GM23338 (cell line): Measurements from ENCODE around the gene HS6ST3. TPM values are rescaled to one million over a fixed set of nuclear protein-coding genes. Genes with fewer than 3 reads are reported as not detected.

Experiments
- ATAC-seq: fragments of 200-7000 bp; cut with Tn5 transposase; 3 replicates; pipeline ENCODE4 v1.9.1; 2020
- DNase-seq: peaks from one replicate; pipeline ENCODE4 v3.0.0-alpha.2; 2015; ENCODE audit warnings: low spot score
- H2AFZ ChIP-seq: fragments of 200-600 bp; sonication (generic); 2 replicates; pipeline ENCODE4 v1.8.0; 2016; ENCODE audit warnings: antibody characterized with exemption, mild to moderate bottlenecking, moderate library complexity
- H3F3A ChIP-seq: fragments of 200-600 bp; sonication (generic); replicated peaks from 2 replicates; pipeline ENCODE4 v1.8.0; 2017; ENCODE audit warnings: antibody characterized with exemption, mixed run types, low read depth
- H3K27ac ChIP-seq: fragments of 200-600 bp; sonication (generic); 2 replicates; pipeline ENCODE4 v1.6.1; 2016; ENCODE audit warnings: low read depth
- H3K27me3 ChIP-seq: fragments of 200-600 bp; sonication (generic); 2 replicates; pipeline ENCODE4 v1.8.0; 2016; ENCODE audit warnings: mild to moderate bottlenecking, mixed run types, moderate library complexity; ENCODE audit not compliant: insufficient read depth
- H3K36me3 ChIP-seq: fragments of 200-600 bp; sonication (generic); 2 replicates; pipeline ENCODE4 v1.8.0; 2016; ENCODE audit warnings: mild to moderate bottlenecking; ENCODE audit not compliant: insufficient read depth
- H3K4me1 ChIP-seq: fragments of 200-600 bp; sonication (generic); 2 replicates; pipeline ENCODE4 v1.8.0; 2016; ENCODE audit warnings: mild to moderate bottlenecking, moderate library complexity; ENCODE audit not compliant: insufficient read depth
- H3K4me2 ChIP-seq: fragments of 200-600 bp; sonication (generic); 2 replicates; pipeline ENCODE4 v1.7.1; 2017; ENCODE audit warnings: mixed run types
- H3K4me3 ChIP-seq: fragments of 200-600 bp; sonication (generic); 2 replicates; pipeline ENCODE4 v1.6.1; 2016; ENCODE audit warnings: mixed run types
- H3K79me2 ChIP-seq: fragments of 200-600 bp; sonication (generic); replicated peaks from 2 replicates; pipeline ENCODE4 v1.8.0; 2017; ENCODE audit warnings: mild to moderate bottlenecking; ENCODE audit not compliant: insufficient read depth
- H3K9me2 ChIP-seq: fragments of 200-600 bp; sonication (generic); 2 replicates; pipeline ENCODE4 v1.8.0; 2017; ENCODE audit not compliant: insufficient read depth
- H4K20me1 ChIP-seq: fragments of 200-600 bp; sonication (generic); replicated peaks from 2 replicates; pipeline ENCODE4 v1.8.0; 2017; ENCODE audit warnings: mild to moderate bottlenecking; ENCODE audit not compliant: insufficient read depth
- H3K27ac Mint-ChIP-seq: 2 replicates; pipeline ENCODE4 v1.8.0; 2020; ENCODE audit warnings: inconsistent platforms, mild to moderate bottlenecking, moderate library complexity, mixed read lengths
- H3K27me3 Mint-ChIP-seq: 3 replicates; pipeline ENCODE4 v1.8.0; 2022; ENCODE audit warnings: low read depth, mild to moderate bottlenecking, moderate library complexity, mixed read lengths, inconsistent platforms; ENCODE audit not compliant: insufficient read depth, poor library complexity
- H3K36me3 Mint-ChIP-seq: 3 replicates; pipeline ENCODE4 v1.8.0; 2021; ENCODE audit warnings: low read depth, mild to moderate bottlenecking, inconsistent platforms, moderate library complexity, mixed read lengths
- H3K4me1 Mint-ChIP-seq: 3 replicates; pipeline ENCODE4 v1.8.0; 2020; ENCODE audit warnings: mild to moderate bottlenecking, inconsistent platforms, mixed read lengths
- H3K4me3 Mint-ChIP-seq: 3 replicates; pipeline ENCODE4 v1.8.0; 2021; ENCODE audit warnings: moderate library complexity, mild to moderate bottlenecking, inconsistent platforms, mixed read lengths
- H3K9me3 Mint-ChIP-seq: 3 replicates; pipeline ENCODE4 v1.8.0; 2020; ENCODE audit warnings: moderate library complexity, mild to moderate bottlenecking, inconsistent platforms, mixed read lengths
- CREB1 ChIP-seq: fragments of 250-450 bp; sonication (Bioruptor Pico); IDR thresholded peaks from 2 replicates; pipeline ENCODE4 v1.5.0; 2020; ENCODE audit warnings: low read depth, mild to moderate bottlenecking, moderate library complexity
- ETS1 ChIP-seq: IDR thresholded peaks from 2 replicates; pipeline ENCODE4 v1.6.1; 2016; ENCODE audit warnings: antibody characterized with exemption
- EZH2 ChIP-seq: fragments of 200-600 bp; sonication (generic); IDR thresholded peaks from one replicate; pipeline ENCODE4 v1.8.0; 2017; ENCODE audit warnings: antibody characterized with exemption, mild to moderate bottlenecking, low read depth; ENCODE audit not compliant: unreplicated experiment
- EZH2phosphoT487 ChIP-seq: fragments of 200-600 bp; sonication (generic); IDR thresholded peaks from one replicate; pipeline ENCODE4 v1.8.1; 2018; ENCODE audit warnings: antibody characterized with exemption; ENCODE audit not compliant: unreplicated experiment
- JUNB ChIP-seq: IDR thresholded peaks from one replicate; pipeline ENCODE4 v1.6.1; 2016; ENCODE audit warnings: antibody characterized with exemption; ENCODE audit not compliant: unreplicated experiment
- NANOG ChIP-seq: IDR thresholded peaks from 2 replicates; pipeline ENCODE4 v1.6.1; 2016; ENCODE audit warnings: antibody characterized with exemption, borderline replicate concordance
- POLR2AphosphoS5 ChIP-seq: IDR thresholded peaks from 2 replicates; pipeline ENCODE4 v1.6.1; 2016; ENCODE audit warnings: antibody characterized with exemption, low read depth
- STAT1 ChIP-seq: IDR thresholded peaks from one replicate; pipeline ENCODE4 v1.6.1; 2016; ENCODE audit warnings: antibody characterized with exemption; ENCODE audit not compliant: unreplicated experiment
- ZNF114 ChIP-seq: fragments of 250-450 bp; sonication (Bioruptor Pico); IDR thresholded peaks from 2 replicates; pipeline ENCODE4 v1.5.0; 2020; ENCODE audit warnings: mild to moderate bottlenecking, moderate library complexity
- ZNF331 ChIP-seq: fragments of 250-450 bp; sonication (Bioruptor Pico); IDR thresholded peaks from 2 replicates; pipeline ENCODE4 v1.5.0; 2020; ENCODE audit warnings: low read depth, mild to moderate bottlenecking, moderate library complexity
- polyA plus RNA-seq: library from polyadenylated mRNA; unstranded; fragments of >200 nt; fragmentation: Nextera tagmentation; extraction: Ambion mirVana; gene quantifications from 2 replicates; pipeline ENCODE4 v1.2.1, GENCODE V29; 2016
- total RNA-seq: library from RNA; depleted of rRNA; stranded (reverse); fragments of >200 nt; shearing (Covaris generic); gene quantifications from 2 replicates; pipeline ENCODE4 v1.2.3, GENCODE V29; 2014
- TF ChIP-seq, protein P1 (sequence below): fragments of 250-450 bp; sonication (Bioruptor Pico); IDR thresholded peaks from 2 replicates; pipeline ENCODE4 v1.5.0; 2020; ENCODE audit warnings: mild to moderate bottlenecking, moderate library complexity
- TF ChIP-seq, protein P2 (sequence below): IDR thresholded peaks from one replicate; pipeline ENCODE4 v1.6.1; 2018; ENCODE audit warnings: antibody characterized with exemption; ENCODE audit not compliant: unreplicated experiment
- TF ChIP-seq, protein P3 (sequence below), 2 experiments: fragments of 200-600 bp in 1 of 2; sonication (generic) in 1 of 2; conservative IDR thresholded peaks; 2 replicates each; pipeline versions ENCODE4 v1.5.1 to v1.6.1; 2016 to 2017; ENCODE audit warnings: antibody characterized with exemption in 2 of 2, low read depth in 2 of 2, mild to moderate bottlenecking in 2 of 2, moderate library complexity in 1 of 2

HS6ST3 gene
- total and polyA plus RNA-seq, 2 experiments from 2014 or later = 0.52 to 0.80 TPM

GRCh38 chr13:96172066-96172465 lies 82.2 kb downstream of the HS6ST3 start:
- no peak overlapping the region for H3K27ac Mint-ChIP-seq
- Histone ChIP-seq H3K27me3 (no peaks in the 10 kb centered on the region), H2AFZ (no peak overlapping the region), H3K9me2 (no peaks in the 10 kb centered on the region), H3F3A (no peaks in the 10 kb centered on the region), H3K4me3 (no peak overlapping the region), H3K4me2 (no peak overlapping the region), H3K79me2 (no peaks in the 10 kb centered on the region), H3K27ac (no peak overlapping the region), H3K36me3 (no peaks in the 10 kb centered on the region), H4K20me1 (no peaks in the 10 kb centered on the region), H3K4me1 (no peaks in the 10 kb centered on the region)
- TF ChIP-seq ZNF331 (CRISPR knock-in tag) = no peak
- no peak for TF ChIP-seq ZNF114 (CRISPR knock-in tag)
- no peak for TF ChIP-seq JUNB
- no peak for TF ChIP-seq STAT1
- TF ChIP-seq EZH2 = no peak
- TF ChIP-seq EZH2phosphoT487 = no peak
- TF ChIP-seq, protein P1, sequence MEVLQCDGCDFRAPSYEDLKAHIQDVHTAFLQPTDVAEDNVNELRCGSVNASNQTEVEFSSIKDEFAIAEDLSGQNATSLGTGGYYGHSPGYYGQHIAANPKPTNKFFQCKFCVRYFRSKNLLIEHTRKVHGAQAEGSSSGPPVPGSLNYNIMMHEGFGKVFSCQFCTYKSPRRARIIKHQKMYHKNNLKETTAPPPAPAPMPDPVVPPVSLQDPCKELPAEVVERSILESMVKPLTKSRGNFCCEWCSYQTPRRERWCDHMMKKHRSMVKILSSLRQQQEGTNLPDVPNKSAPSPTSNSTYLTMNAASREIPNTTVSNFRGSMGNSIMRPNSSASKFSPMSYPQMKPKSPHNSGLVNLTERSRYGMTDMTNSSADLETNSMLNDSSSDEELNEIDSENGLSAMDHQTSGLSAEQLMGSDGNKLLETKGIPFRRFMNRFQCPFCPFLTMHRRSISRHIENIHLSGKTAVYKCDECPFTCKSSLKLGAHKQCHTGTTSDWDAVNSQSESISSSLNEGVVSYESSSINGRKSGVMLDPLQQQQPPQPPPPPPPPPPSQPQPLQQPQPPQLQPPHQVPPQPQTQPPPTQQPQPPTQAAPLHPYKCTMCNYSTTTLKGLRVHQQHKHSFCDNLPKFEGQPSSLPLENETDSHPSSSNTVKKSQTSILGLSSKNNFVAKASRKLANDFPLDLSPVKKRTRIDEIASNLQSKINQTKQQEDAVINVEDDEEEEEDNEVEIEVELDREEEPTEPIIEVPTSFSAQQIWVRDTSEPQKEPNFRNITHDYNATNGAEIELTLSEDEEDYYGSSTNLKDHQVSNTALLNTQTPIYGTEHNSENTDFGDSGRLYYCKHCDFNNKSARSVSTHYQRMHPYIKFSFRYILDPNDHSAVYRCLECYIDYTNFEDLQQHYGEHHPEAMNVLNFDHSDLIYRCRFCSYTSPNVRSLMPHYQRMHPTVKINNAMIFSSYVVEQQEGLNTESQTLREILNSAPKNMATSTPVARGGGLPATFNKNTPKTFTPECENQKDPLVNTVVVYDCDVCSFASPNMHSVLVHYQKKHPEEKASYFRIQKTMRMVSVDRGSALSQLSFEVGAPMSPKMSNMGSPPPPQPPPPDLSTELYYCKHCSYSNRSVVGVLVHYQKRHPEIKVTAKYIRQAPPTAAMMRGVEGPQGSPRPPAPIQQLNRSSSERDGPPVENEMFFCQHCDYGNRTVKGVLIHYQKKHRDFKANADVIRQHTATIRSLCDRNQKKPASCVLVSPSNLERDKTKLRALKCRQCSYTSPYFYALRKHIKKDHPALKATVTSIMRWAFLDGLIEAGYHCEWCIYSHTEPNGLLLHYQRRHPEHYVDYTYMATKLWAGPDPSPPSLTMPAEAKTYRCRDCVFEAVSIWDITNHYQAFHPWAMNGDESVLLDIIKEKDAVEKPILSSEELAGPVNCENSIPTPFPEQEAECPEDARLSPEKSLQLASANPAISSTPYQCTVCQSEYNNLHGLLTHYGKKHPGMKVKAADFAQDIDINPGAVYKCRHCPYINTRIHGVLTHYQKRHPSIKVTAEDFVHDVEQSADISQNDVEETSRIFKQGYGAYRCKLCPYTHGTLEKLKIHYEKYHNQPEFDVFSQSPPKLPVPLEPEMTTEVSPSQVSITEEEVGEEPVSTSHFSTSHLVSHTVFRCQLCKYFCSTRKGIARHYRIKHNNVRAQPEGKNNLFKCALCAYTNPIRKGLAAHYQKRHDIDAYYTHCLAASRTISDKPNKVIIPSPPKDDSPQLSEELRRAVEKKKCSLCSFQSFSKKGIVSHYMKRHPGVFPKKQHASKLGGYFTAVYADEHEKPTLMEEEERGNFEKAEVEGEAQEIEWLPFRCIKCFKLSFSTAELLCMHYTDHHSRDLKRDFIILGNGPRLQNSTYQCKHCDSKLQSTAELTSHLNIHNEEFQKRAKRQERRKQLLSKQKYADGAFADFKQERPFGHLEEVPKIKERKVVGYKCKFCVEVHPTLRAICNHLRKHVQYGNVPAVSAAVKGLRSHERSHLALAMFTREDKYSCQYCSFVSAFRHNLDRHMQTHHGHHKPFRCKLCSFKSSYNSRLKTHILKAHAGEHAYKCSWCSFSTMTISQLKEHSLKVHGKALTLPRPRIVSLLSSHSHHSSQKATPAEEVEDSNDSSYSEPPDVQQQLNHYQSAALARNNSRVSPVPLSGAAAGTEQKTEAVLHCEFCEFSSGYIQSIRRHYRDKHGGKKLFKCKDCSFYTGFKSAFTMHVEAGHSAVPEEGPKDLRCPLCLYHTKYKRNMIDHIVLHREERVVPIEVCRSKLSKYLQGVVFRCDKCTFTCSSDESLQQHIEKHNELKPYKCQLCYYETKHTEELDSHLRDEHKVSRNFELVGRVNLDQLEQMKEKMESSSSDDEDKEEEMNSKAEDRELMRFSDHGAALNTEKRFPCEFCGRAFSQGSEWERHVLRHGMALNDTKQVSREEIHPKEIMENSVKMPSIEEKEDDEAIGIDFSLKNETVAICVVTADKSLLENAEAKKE (CRISPR knock-in tag) = no peak
- TF ChIP-seq POLR2AphosphoS5 = no peak
- TF ChIP-seq, protein P2, sequence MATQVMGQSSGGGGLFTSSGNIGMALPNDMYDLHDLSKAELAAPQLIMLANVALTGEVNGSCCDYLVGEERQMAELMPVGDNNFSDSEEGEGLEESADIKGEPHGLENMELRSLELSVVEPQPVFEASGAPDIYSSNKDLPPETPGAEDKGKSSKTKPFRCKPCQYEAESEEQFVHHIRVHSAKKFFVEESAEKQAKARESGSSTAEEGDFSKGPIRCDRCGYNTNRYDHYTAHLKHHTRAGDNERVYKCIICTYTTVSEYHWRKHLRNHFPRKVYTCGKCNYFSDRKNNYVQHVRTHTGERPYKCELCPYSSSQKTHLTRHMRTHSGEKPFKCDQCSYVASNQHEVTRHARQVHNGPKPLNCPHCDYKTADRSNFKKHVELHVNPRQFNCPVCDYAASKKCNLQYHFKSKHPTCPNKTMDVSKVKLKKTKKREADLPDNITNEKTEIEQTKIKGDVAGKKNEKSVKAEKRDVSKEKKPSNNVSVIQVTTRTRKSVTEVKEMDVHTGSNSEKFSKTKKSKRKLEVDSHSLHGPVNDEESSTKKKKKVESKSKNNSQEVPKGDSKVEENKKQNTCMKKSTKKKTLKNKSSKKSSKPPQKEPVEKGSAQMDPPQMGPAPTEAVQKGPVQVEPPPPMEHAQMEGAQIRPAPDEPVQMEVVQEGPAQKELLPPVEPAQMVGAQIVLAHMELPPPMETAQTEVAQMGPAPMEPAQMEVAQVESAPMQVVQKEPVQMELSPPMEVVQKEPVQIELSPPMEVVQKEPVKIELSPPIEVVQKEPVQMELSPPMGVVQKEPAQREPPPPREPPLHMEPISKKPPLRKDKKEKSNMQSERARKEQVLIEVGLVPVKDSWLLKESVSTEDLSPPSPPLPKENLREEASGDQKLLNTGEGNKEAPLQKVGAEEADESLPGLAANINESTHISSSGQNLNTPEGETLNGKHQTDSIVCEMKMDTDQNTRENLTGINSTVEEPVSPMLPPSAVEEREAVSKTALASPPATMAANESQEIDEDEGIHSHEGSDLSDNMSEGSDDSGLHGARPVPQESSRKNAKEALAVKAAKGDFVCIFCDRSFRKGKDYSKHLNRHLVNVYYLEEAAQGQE = no peak
- TF ChIP-seq NANOG = no peak
- TF ChIP-seq ETS1 = no peak
- TF ChIP-seq, protein P3, sequence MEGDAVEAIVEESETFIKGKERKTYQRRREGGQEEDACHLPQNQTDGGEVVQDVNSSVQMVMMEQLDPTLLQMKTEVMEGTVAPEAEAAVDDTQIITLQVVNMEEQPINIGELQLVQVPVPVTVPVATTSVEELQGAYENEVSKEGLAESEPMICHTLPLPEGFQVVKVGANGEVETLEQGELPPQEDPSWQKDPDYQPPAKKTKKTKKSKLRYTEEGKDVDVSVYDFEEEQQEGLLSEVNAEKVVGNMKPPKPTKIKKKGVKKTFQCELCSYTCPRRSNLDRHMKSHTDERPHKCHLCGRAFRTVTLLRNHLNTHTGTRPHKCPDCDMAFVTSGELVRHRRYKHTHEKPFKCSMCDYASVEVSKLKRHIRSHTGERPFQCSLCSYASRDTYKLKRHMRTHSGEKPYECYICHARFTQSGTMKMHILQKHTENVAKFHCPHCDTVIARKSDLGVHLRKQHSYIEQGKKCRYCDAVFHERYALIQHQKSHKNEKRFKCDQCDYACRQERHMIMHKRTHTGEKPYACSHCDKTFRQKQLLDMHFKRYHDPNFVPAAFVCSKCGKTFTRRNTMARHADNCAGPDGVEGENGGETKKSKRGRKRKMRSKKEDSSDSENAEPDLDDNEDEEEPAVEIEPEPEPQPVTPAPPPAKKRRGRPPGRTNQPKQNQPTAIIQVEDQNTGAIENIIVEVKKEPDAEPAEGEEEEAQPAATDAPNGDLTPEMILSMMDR (conservative IDR thresholded peaks at IDR 0.05; ENCODE audit: low read depth in 2 of 2) = no peak
- no peak for TF ChIP-seq CREB1
- no peaks in the 10 kb centered on the region for H3K9me3 Mint-ChIP-seq
- no peaks in the 10 kb centered on the region; the same call in 2 of the 3 replicates for H3K4me1 Mint-ChIP-seq
- H3K27me3 Mint-ChIP-seq = no peaks in the 10 kb centered on the region
- H3K36me3 Mint-ChIP-seq = no peaks in the 10 kb centered on the region
- ATAC-seq (no peak), DNase-seq (no peak)
- H3K4me3 Mint-ChIP-seq = no peak overlapping the region
